Activated CD4-positive, alpha-beta T cell treated with anti-CD3 and anti-CD28 coated beads, Interleukin-2, Interleukin-4, amounts not matched to agents 100 ng/mL and 50 ng/mL, durations not matched to agents 16 hours and 8 hours (primary cell): ENCODE measurements around the gene CCNG1.
"Not testable (repeated sequence)": the region's sequence is repeated elsewhere in the genome, so short reads cannot be mapped to it uniquely, and the experiment has no call there.

ENCODE experiments used
- DNase-seq: peaks from one replicate; pipeline ENCODE4 v3.0.0-alpha.2; 2020; ENCODE audit warnings: low spot score

Gene CCNG1

DNA sequence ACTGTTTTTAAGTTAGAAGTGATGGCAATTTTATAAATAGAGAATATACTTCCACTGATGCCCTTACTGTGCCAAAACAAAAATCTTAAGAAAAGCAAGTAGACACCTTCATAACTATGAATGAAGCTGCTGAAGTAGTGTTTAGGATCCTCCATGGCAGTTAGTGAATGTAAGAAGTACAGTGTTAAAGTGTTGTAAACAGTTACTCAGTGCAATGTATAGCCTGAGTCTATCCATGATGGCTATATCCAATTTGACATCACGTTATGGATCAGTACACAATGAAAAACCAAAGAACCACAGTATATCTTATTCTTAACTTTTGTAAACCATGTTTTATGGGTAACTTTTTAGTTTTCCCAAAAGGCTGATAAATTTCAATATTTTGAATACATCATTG is 7.1 kb downstream of the CCNG1 start:
- DNase-seq, result no peak

DNA sequence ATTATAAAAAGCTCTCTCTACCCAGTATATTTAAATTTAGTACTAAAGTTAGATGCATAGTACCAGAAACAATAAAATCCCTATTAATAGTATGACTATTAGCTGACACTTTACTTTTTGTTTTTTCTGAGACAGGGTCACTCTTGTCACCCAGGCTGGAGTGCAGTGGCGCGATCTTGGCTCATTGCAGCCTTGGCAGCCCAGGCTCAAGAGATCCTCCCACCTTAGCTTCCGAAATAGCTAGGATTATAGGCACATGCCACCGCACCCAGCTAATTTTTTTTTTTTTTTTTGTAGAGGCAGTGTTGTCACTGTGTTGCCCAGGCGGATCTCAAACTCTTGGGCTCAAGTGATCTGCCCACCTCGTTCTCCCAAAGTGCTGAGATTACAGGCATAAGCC is 8.0 kb downstream of the CCNG1 start:
- no peak for DNase-seq

DNA sequence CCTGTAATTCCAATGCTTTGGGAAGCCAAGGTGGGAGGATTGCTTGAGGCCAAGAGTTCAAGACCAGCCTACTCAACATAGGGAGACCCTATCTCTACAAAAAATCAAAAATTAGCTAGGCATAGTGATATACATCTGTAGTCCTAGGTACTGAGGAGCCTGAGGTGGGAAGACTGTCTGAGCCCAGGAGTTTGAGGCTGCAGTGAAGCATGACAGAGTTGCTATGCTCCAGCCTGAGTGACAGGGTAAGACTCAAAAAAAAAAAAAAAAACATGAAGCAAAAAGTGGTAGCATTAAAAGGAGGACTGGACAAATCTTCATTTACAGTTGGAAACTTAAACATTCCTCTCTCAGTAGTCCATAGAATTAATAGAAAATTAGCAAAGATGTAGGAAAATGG is 9.8 kb downstream of the CCNG1 start:
- no peak for DNase-seq

- DNase-seq, result no peak
These were observed 10.5 kb downstream of the CCNG1 start for GRCh38 chr5:163447875-163448274.

- DNase-seq, result no peak
These were observed 11.1 kb downstream of the CCNG1 start for GRCh38 chr5:163448491-163448890.

GRCh38 chr5:163451489-163451888 is 14.1 kb downstream of the CCNG1 start:
- DNase-seq, result no peak

GRCh38 chr5:163453705-163454104 is 16.3 kb downstream of the CCNG1 start:
- DNase-seq, result no peak

GRCh38 chr5:163455406-163455805 is 18.0 kb downstream of the CCNG1 start:
- DNase-seq, result not testable (repeated sequence)

DNA sequence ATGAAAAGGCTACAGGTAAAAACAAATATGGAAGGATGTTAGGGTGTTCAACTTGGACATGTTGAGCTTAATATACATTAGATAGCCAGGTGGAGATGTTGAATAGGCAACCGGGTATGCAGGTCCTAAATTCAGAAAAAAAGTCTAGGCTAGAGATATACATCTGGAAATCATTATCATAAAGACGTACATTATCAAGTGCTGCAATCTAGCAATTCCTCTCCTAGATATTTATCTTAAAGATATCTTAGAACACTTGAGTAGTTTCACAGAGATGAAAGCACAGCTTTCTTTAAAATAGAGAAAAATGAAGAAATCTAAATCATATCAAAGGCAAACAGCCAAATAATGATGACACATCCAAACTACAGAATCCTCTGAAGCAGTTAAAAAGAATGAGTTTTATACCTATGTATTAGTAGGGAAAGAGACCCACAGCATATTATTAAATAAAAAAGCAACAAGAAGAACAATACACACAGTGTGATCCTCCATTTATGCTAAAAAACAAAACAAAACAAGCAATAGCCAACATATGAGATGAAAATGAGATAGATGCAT is 18.7 kb downstream of the CCNG1 start:
- no peak for DNase-seq

GRCh38 chr5:163456840-163457239 is 19.4 kb downstream of the CCNG1 start:
- DNase-seq, result no peak

DNA sequence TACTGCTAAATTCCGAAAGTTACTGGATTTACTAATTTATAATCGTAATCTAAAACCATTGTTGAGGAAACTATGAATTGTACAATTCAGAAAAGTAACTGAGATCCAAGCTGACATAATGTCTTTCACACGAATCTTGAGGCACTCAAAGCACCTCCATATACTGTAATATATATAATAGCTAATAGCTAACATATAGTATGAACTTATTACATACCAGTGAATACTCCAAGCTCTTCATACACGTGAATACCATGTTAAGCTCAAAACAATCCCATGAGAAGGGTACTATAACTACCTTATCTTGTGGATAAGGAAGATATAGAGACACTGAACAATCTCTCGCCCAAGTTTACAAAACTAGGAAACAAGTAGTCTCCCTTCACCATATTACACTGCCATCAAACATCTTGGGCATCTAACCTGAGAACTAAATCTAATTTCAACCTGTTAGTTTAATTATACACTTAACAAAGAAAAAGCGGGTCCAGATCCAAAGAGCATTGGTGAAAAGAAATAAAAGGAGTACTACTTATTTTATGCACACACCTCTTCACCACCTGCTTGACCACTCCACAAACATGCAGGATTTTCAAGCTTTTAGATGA is 21.5 kb downstream of the CCNG1 start:
- DNase-seq, result no peak

GRCh38 chr5:163459462-163459818 is 22.0 kb downstream of the CCNG1 start:
- peak; percentile 11 for DNase-seq

GRCh38 chr5:163459819-163460561 is 22.6 kb downstream of the CCNG1 start, which contains the start of gene NUDCD2:
TSS of gene NUDCD2 (minus strand) at chr5:163460102. CDS start at chr5:163460050, 52 bp downstream.
- DNase-seq, result peak; percentile 98

GRCh38 chr5:163460562-163461171 is 23.3 kb downstream of the CCNG1 start, which contains the start of gene HMMR:
TSS of gene HMMR (plus strand) at chr5:163460632. CDS start at chr5:163460693, 61 bp downstream.
- DNase-seq, result peak; percentile 23

GRCh38 chr5:163463063-163463435 is 25.7 kb downstream of the CCNG1 start:
- no peak for DNase-seq

DNA sequence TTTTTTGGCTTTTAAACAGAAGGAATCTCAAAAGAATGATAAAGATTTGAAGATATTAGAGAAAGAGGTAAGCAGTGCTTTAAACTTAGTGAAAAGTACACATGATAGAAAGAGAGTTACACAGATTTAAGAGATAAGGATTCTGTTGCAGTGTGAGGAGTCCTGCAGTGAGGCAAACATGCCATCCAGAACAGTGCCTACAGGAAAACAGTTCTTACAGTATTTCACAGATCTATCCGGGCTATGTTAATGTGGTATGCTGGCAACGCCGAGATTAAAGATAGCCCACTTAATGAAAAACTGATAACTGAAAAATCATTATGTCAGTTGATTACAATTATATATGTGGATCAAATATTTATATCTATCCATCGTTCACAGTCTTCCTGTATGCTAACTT is 30.3 kb downstream of the CCNG1 start:
- DNase-seq, result no peak

DNA sequence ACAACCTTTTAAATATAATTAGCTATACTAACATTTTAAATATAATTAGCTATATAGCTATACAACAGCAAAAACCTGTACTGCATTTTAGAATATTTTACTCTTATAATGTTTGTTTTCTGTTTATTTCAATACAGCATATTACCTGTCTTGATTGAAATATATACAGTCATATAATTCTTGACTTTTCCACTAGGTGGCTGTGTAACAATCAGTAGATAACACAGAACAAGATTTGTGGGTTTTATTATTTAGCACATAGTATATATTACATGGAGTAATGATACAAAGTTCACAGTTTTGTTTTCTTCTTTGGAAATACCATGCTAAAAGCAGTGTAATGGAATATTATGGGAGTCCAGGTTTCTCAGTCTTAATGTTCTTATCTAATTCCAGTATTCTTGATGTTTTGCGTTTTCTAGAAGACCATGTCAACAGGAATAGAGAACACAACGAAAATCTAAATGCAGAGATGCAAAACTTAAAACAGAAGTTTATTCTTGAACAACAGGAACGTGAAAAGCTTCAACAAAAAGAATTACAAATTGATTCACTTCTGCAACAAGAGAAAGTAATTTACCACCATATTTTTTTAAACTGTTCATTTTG is 36.3 kb downstream of the CCNG1 start:
- DNase-seq, result no peak

DNA sequence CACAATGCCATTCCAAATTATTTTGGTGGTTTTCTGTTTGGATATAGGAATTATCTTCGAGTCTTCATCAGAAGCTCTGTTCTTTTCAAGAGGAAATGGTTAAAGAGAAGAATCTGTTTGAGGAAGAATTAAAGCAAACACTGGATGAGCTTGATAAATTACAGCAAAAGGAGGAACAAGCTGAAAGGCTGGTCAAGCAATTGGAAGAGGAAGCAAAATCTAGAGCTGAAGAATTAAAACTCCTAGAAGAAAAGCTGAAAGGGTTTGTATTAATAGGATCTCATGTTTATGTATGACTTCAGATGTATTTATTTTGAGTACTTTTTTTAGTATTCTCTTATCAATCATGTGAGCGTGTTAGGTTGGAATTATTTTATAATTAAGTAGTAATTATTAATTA is 38.0 kb downstream of the CCNG1 start:
- no peak for DNase-seq

DNA sequence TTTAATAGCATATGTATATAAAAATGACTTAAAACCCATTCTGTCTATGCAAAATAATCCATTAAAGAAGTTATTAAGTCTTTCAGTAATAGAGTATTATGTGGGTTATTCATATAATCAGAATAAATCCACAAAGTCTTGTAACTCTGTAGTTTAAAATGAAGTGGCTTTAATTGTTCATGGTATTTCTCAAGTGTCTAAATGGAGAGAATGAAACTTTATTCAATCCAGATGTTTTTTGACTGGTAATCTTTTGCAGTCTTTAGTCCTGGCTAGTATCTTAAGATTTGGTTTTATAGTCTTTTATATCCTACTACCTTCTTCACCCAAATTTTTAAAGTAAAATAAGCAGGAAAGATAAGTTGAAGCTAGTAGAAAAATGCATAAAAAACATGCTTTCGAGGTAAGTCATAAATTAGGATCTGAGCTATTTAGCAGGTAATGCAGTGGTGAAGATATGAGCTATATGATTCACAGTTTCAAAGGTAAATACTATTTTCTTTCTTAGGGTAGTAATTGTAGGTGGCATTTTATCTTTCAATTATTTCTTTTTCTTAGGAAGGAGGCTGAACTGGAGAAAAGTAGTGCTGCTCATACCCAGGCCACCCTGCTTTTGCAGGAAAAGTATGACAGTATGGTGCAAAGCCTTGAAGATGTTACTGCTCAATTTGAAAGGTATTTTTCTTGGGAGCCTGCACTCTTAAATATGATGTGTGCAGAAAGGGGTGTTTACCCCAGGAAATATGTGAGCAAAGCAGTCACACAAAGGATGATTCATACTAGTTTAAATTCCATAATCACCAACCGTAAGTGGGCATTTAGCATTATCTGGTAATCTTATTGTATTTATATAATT is 41.0 kb downstream of the CCNG1 start:
- DNase-seq, result no peak

DNA sequence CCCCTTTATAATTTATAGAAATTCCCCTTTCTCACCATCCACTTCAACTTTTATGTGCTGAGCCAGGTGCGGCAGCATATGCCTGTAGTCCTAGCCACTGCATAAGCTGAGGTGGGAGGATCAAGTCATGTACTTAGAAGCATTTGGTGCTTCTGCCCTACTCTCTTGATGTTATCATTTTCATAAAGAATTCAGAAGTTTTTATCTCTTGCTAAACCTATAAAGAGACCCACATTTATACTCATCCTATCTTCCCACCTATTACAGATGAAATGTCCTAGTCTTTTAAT is 41.5 kb downstream of the CCNG1 start:
- DNase-seq, result no peak

DNA sequence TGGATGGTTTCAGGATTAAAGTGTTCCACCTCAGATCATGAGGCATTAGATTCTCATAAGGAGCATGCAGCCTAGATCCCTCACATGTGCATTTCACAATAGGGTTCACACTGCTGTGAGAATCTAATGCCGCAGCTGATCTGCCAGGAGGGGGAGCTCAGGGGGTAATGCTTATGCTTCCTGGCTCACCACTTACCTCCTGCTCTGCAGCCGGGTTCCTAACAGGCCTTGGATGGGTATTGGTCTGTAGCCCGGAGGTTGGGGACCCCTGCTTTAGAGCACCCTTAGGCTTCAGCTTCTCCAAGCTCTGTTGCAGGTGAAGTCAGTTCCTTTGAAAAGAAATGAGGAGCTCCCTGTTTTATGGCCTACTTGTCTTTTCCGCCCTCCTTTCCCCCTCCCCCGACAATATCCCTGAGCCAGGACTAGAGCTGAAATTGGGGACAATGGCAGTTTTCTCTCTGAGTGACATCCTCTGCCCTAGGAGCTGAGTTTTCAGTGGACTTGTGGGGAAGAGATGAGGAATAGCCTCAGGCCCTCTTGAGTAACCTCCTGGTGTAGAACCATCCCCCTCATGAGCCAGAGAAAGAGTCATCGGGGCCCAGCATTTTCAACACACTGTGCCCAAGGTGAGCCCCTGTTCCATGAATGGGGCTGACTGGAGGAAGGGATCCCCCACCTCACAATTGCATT is 51.8 kb downstream of the CCNG1 start:
- DNase-seq, result no peak
